OCI-LY7 (cell line): ENCODE results near the gene MLX. TPM values are rescaled to one million over a fixed set of nuclear protein-coding genes. Genes with fewer than 3 reads are reported as not detected.

Source experiments
- BruUV-seq: library from RNA; stranded (reverse); fragments of 400-500 nt; replicated peaks from 2 replicates; lab custom pipeline; 2021; lab: Mats Ljungman, UMichigan
- CTCF ChIA-PET: fragments of 300-600 bp; sonication (Branson Sonifier 250); formaldehyde crosslinking; loops from one replicate; lab custom pipeline; 2022; ENCODE audit warnings: antibody characterized with exemption; ENCODE audit not compliant: unreplicated experiment; lab: Charles Lee
- POLR2A ChIA-PET: fragments of 300-600 bp; sonication (Branson Sonifier 250); formaldehyde crosslinking; loops from one replicate; lab custom pipeline; 2022; ENCODE audit warnings: antibody characterized with exemption; lab: Charles Lee
- DNase-seq: peaks from one replicate; pipeline ENCODE4 v3.0.0-alpha.2; 2015; ENCODE audit warnings: low spot score
- H2AFZ ChIP-seq: fragments of 200-600 bp; sonication (generic), shearing (Covaris generic); 2 replicates; pipeline ENCODE4 v1.6.1; 2014; ENCODE audit warnings: mild to moderate bottlenecking, antibody characterized with exemption, low read length, moderate library complexity
- H3K27ac ChIP-seq: fragments of 200-600 bp; sonication (generic); 2 replicates; pipeline ENCODE4 v1.5.1; 2014; ENCODE audit warnings: mixed run types, low read depth, mild to moderate bottlenecking, moderate library complexity, low read length, inconsistent platforms; ENCODE audit not compliant: poor library complexity, severe bottlenecking
- H3K36me3 ChIP-seq: fragments of 200-600 bp; sonication (generic); 2 replicates; pipeline ENCODE4 v1.6.1; 2014; ENCODE audit warnings: mild to moderate bottlenecking, antibody characterized with exemption, low read length, moderate library complexity, mixed read lengths; ENCODE audit not compliant: insufficient read depth
- H3K4me1 ChIP-seq: fragments of 200-600 bp; sonication (generic); 2 replicates; pipeline ENCODE4 v1.5.1; 2014; ENCODE audit warnings: mild to moderate bottlenecking, low read length; ENCODE audit not compliant: insufficient read depth, poor library complexity, severe bottlenecking
- H3K4me2 ChIP-seq: fragments of 200-600 bp; sonication (generic); 2 replicates; pipeline ENCODE4 v1.6.1; 2014; ENCODE audit warnings: mild to moderate bottlenecking, low read length
- H3K4me3 ChIP-seq: fragments of 200-600 bp; sonication (generic); 2 replicates; pipeline ENCODE4 v1.5.1; 2014; ENCODE audit warnings: mild to moderate bottlenecking, low read depth, low read length; ENCODE audit not compliant: poor library complexity, severe bottlenecking
- H3K79me2 ChIP-seq: fragments of 200-600 bp; sonication (generic); 2 replicates; pipeline ENCODE4 v1.6.1; 2016; ENCODE audit warnings: low read depth, mild to moderate bottlenecking, low read length, moderate library complexity, mixed read lengths; ENCODE audit not compliant: insufficient read depth
- H3K9me2 ChIP-seq: fragments of 200-600 bp; sonication (generic); 2 replicates; pipeline ENCODE4 v1.6.1; 2016; ENCODE audit warnings: mild to moderate bottlenecking, low read length, mixed read lengths; ENCODE audit not compliant: insufficient read depth
- H3K9me3 ChIP-seq: fragments of 200-600 bp; sonication (generic); 2 replicates; pipeline ENCODE4 v1.6.1; 2014; ENCODE audit warnings: mild to moderate bottlenecking, mixed run types, low read length, mixed read lengths
- H4K20me1 ChIP-seq: fragments of 200-600 bp; sonication (generic); 2 replicates; pipeline ENCODE4 v1.6.1; 2014; ENCODE audit warnings: mild to moderate bottlenecking, antibody characterized with exemption, low read length, moderate library complexity, mixed read lengths; ENCODE audit not compliant: insufficient read depth
- CTCF ChIP-seq: fragments of 200-600 bp; sonication (generic); conservative IDR thresholded peaks from 2 replicates; pipeline ENCODE4 v1.5.1; 2014; ENCODE audit warnings: mild to moderate bottlenecking, antibody characterized with exemption, low read length, moderate library complexity, mixed read lengths
- EZH2phosphoT487 ChIP-seq: fragments of 200-600 bp; sonication (generic); IDR thresholded peaks from 2 replicates; pipeline ENCODE4 v1.6.1; 2018; ENCODE audit warnings: low read depth, borderline replicate concordance, mild to moderate bottlenecking, mixed run types, antibody characterized with exemption, low read length, moderate library complexity, mixed read lengths
- intact Hi-C: fragments of 100-400 bp; cut with micrococcal nuclease; formaldehyde crosslinking; loops from one replicate; pipeline ENCODE4 v1.10.0; 2022; ENCODE audit not compliant: unreplicated experiment
- total RNA-seq, 2 experiments: library from RNA; depleted of rRNA in 1 of 2; stranded (reverse); fragments of >200 nt in 1 of 2; shearing (Covaris generic) in 1 of 2; gene quantifications; 2 replicates each; pipeline ENCODE4 v1.2.3, GENCODE V29; 2014 to 2022

Gene MLX
- total RNA-seq, 2 experiments from 2014 or later: 33.6 to 51.2 TPM

- BruUV-seq: no TSS peak
- CTCF ChIA-PET: no interaction called here
- intact Hi-C loops: no loop called here
Observed at GRCh38 chr17:42519546-42520491, 47.1 kb upstream of the MLX start.

GRCh38 chr17:42520540-42520951, 46.4 kb upstream of the MLX start:
- Histone ChIP-seq H4K20me1 (no peaks in the 10 kb centered on the region), H3K36me3 (no peaks in the 10 kb centered on the region), H3K4me1 (peaks cover 6% of the 10 kb centered on the region), H2AFZ (no peak overlapping the region), H3K9me2 (no peaks in the 10 kb centered on the region), H3K79me2 (no peaks in the 10 kb centered on the region), H3K4me3 (no peak overlapping the region), H3K27ac (no peak overlapping the region), H3K9me3 (no peaks in the 10 kb centered on the region), H3K4me2 (no peak overlapping the region)
- intact Hi-C loops: no loop called here
- peak; percentile 78 for TF ChIP-seq CTCF
- no peak for TF ChIP-seq EZH2phosphoT487
- no TSS peak for BruUV-seq
- DNase-seq: peak; percentile 38
- ChIA-PET CTCF (no interaction called here), POLR2A (interaction anchor here (1.4 kb wide), 1 partner anchor 106 kb away, joined by 3 read pairs; no protein-coding TSS in a partner anchor)

More at GRCh38 chr17:42519546-42520491, 47.1 kb upstream of the MLX start:
- no peaks in the 10 kb centered on the region for H3K9me2 ChIP-seq
- H2AFZ ChIP-seq: no peak overlapping the region
- POLR2A ChIA-PET: interaction anchor here (0.6 to 1.4 kb wide), 3 partner anchors 35 to 816 kb away, joined by 3 to 6 read pairs (median 3); no protein-coding TSS in a partner anchor
- no peak overlapping the region for H3K4me2 ChIP-seq
- no peaks in the 10 kb centered on the region for H3K36me3 ChIP-seq
- no peak overlapping the region for H3K27ac ChIP-seq
- H3K4me1 ChIP-seq: peaks cover 6% of the 10 kb centered on the region
- no peak for DNase-seq
- no peaks in the 10 kb centered on the region for H3K9me3 ChIP-seq
- no peaks in the 10 kb centered on the region for H4K20me1 ChIP-seq
- H3K4me3 ChIP-seq: no peak overlapping the region
- no peak for TF ChIP-seq CTCF
- H3K79me2 ChIP-seq: no peaks in the 10 kb centered on the region

- intact Hi-C loops: no loop called here
- POLR2A ChIA-PET: interaction anchor here (1.4 kb wide), 1 partner anchor 106 kb away, joined by 3 read pairs; no protein-coding TSS in a partner anchor
- H3K4me2 ChIP-seq: no peak overlapping the region
Observed at GRCh38 chr17:42521036-42521435, 45.9 kb upstream of the MLX start.

More at GRCh38 chr17:42521036-42521435, 45.9 kb upstream of the MLX start:
- Histone ChIP-seq H3K4me1 (peaks cover 6% of the 10 kb centered on the region), H3K36me3 (no peaks in the 10 kb centered on the region), H3K79me2 (no peaks in the 10 kb centered on the region), H3K27ac (no peak overlapping the region), H3K4me3 (no peak overlapping the region), H3K9me3 (no peaks in the 10 kb centered on the region), H3K9me2 (no peaks in the 10 kb centered on the region), H4K20me1 (no peaks in the 10 kb centered on the region), H2AFZ (no peak overlapping the region)
- CTCF ChIA-PET: no interaction called here
- no peak for DNase-seq
- no TSS peak for BruUV-seq
- TF ChIP-seq CTCF (no peak), EZH2phosphoT487 (no peak)
